Stomach (tissue), 9 donors: ENCODE measurements around the gene TSPAN11. TPM values are rescaled to one million over a fixed set of nuclear protein-coding genes. Genes with fewer than 3 reads are reported as not detected.

Source experiments
- DNase-seq, 2 donors: peaks; one replicate each; pipeline versions ENCODE4 v3.0.0 to v3.0.0-alpha.2; 2013 to 2019
- H3K27ac ChIP-seq, 5 donors: fragments of 200-600 bp in 4 of 5; sonication (generic) in 4 of 5; one replicate each; pipeline ENCODE4 v1.5.1; 2013 to 2019; ENCODE audit warnings: mild to moderate bottlenecking in 1 of 5, moderate library complexity in 1 of 5
- H3K27me3 ChIP-seq, 3 donors: fragments of 200-600 bp; sonication (generic); one replicate each; pipeline ENCODE4 v1.5.1; 2017 to 2019; ENCODE audit warnings: mixed run types in 1 of 3
- H3K36me3 ChIP-seq, 4 donors: fragments of 200-600 bp; sonication (generic); 1 replicate in 3 of 4; 2 replicates in 1 of 4; pipeline ENCODE4 v1.5.1; 2016 to 2019
- H3K4me1 ChIP-seq, 4 donors: fragments of 200-600 bp; sonication (generic); one replicate each; pipeline ENCODE4 v1.5.1; 2016 to 2019
- H3K4me3 ChIP-seq, 4 donors: fragments of 200-600 bp; sonication (generic) in 3 of 4; one replicate each; pipeline ENCODE4 v1.5.1; 2016 to 2019; ENCODE audit warnings: mild to moderate bottlenecking in 1 of 4
- H3K9me3 ChIP-seq, 4 donors: fragments of 200-600 bp; sonication (generic); one replicate each; pipeline ENCODE4 v1.5.1; 2016 to 2019
- CTCF ChIP-seq, 7 experiments: fragments of 450-650 bp in 4 of 7; fragments of 200-600 bp in 3 of 7; sonication (generic) in 3 of 7; IDR thresholded peaks; one replicate each; pipeline ENCODE4 v1.5.1; 2016 to 2019; ENCODE audit warnings: antibody characterized with exemption in 7 of 7, control low read depth in 2 of 7, mild to moderate bottlenecking in 1 of 7
- EP300 ChIP-seq: sonication (generic); formaldehyde crosslinking; IDR thresholded peaks from one replicate; pipeline ENCODE4 v1.6.1; 2017; ENCODE audit warnings: antibody characterized with exemption
- POLR2A ChIP-seq, 4 donors: fragments of 450-650 bp; IDR thresholded peaks; one replicate each; pipeline ENCODE4 v1.6.1; 2016; ENCODE audit warnings: antibody characterized with exemption in 4 of 4, control low read depth in 2 of 4, mild to moderate bottlenecking in 1 of 4, moderate library complexity in 1 of 4
- POLR2AphosphoS5 ChIP-seq, 3 donors: sonication (generic); formaldehyde crosslinking; IDR thresholded peaks; one replicate each; pipeline ENCODE4 v1.6.1; 2016; ENCODE audit warnings: antibody characterized with exemption in 3 of 3
- WGBS, 5 donors: extraction: QIAGEN DNeasy Blood & Tissue Kit in 3 of 5; methylation state at CpG; one replicate each; pipeline versions ENCODE4 v1.1.5 to v1.1.7; 2013 to 2018; 5-methylcytosine and 5-hydroxymethylcytosine counted together
- intact Hi-C: fragments of 100-400 bp; cut with DNase I; formaldehyde crosslinking; loops from one replicate; pipeline ENCODE4 v1.15.1; 2023; ENCODE audit warnings: low total_unique reads
- polyA plus RNA-seq, 3 donors: library from polyadenylated mRNA; stranded (reverse); fragments of 200-250 nt; gene quantifications; one replicate each; pipeline ENCODE4 v1.2.3, GENCODE V29; 2013
- total RNA-seq, 5 donors: library from RNA; depleted of rRNA; stranded (reverse); fragments of >200 nt; gene quantifications; one replicate each; pipeline versions ENCODE4 v1.1.0 to v1.2.3, GENCODE V29; 2014 to 2016
- donor health status: healthy with polysubstance abuse.
- donor health status: Bipolar disorder and iron deficiency.
- donor health status: healthy.

TSPAN11 gene
- total and polyA plus RNA-seq, 8 donors: under 0.01 to 5.5 (median 1.3) TPM

- WGBS, 5 donors: 75 to 90% (median 76%) methylated on average over 11 of the region's 11 CpGs
- no peaks in the 10 kb centered on the region for H3K9me3 ChIP-seq
- DNase-seq: no peak
- H3K36me3 ChIP-seq: no peaks in the 10 kb centered on the region
- H3K27ac ChIP-seq: no peak overlapping the region
- H3K27me3 ChIP-seq: peaks cover 0 to 32% (median 7%) of the 10 kb centered on the region in 3 donors
- TF ChIP-seq POLR2AphosphoS5 (IDR thresholded peaks at IDR 0.05) (no peak), POLR2A (IDR thresholded peaks at IDR 0.05) (no peak), EP300 (no peak), CTCF (IDR thresholded peaks at IDR 0.05) (no peak)
- peaks cover 0 to 9% (median 4%) of the 10 kb centered on the region in 4 donors for H3K4me1 ChIP-seq
- no peak overlapping the region for H3K4me3 ChIP-seq
- intact Hi-C loops: no loop called here
Observed at GRCh38 chr12:30977124-30977523, 50.6 kb downstream of the TSPAN11 start.

DNA sequence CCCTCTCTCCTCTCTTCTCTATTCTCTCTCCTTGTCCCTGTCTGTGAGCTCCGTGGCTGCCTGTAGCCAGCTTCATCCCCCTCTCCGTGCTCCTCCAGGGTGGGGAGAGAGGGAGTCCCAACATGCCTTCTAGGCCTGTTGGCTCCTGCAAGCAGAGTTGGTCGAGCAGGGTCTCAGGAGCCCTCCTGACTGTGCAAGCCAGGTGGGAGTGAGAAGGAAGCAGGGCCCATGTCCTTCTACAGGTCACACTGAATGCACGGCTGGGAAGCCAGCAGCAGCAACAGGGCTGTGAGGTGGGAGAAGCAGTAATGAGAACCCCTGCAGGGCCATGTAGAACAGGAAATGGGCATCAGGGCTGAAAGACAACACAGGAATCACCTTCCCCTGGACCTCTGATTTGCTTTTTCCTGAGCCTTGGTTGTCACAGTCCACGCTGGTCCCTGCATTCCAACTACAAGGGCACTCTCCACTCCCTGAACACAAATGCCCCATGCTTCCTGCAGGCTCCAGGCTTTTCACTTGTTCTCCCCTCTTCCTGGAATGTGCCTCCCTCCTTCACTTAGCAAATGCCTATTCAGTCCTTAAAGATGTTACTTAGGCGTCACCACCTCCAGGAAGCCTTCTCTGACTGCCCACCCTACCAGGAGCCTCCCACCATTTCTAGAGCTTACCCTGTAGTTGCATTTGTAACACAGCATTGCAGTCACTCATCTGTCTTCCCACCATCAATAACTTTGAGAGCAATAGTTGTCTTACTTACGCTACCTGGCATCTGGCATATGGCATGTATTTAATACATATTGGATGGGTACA lies 51.2 kb downstream of the TSPAN11 start:
- no peak for TF ChIP-seq EP300
- TF ChIP-seq POLR2AphosphoS5 (IDR thresholded peaks at IDR 0.05): no peak
- TF ChIP-seq POLR2A (IDR thresholded peaks at IDR 0.05): no peak
- no peak for TF ChIP-seq CTCF (IDR thresholded peaks at IDR 0.05)
- WGBS, 5 donors: 68 to 89% (median 81%) methylated on average over 7 of the region's 7 CpGs
- no peak for DNase-seq
- intact Hi-C loops: no loop called here
- H3K27me3 ChIP-seq: peaks cover 0 to 29% (median 5%) of the 10 kb centered on the region in 3 donors
- peaks cover 0 to 9% (median 4%) of the 10 kb centered on the region in 4 donors for H3K4me1 ChIP-seq
- H3K9me3 ChIP-seq: no peaks in the 10 kb centered on the region
- no peak overlapping the region for H3K27ac ChIP-seq
- no peak overlapping the region for H3K4me3 ChIP-seq
- H3K36me3 ChIP-seq: no peaks in the 10 kb centered on the region

GRCh38 chr12:30978639-30979038 lies 52.1 kb downstream of the TSPAN11 start:
- TF ChIP-seq EP300 (no peak), CTCF (IDR thresholded peaks at IDR 0.05) (no peak), POLR2AphosphoS5 (IDR thresholded peaks at IDR 0.05) (no peak), POLR2A (IDR thresholded peaks at IDR 0.05) (no peak)
- no peaks in the 10 kb centered on the region for H3K36me3 ChIP-seq
- no peak overlapping the region for H3K27ac ChIP-seq
- peak in 1 of 2 donors; percentile 87 for DNase-seq
- H3K9me3 ChIP-seq: no peaks in the 10 kb centered on the region
- intact Hi-C loops: no loop called here
- H3K27me3 ChIP-seq: peaks cover 0 to 20% (median 0%) of the 10 kb centered on the region in 3 donors
- no peak overlapping the region for H3K4me3 ChIP-seq
- whole genome bisulfite sequencing, 5 donors: 75 to 88% (median 77%) methylated on average over 7 of the region's 7 CpGs
- peaks cover 0 to 9% (median 4%) of the 10 kb centered on the region in 4 donors for H3K4me1 ChIP-seq

- intact Hi-C loops: loop anchor here (10.0 kb wide), 1 partner anchor 135 kb away; no protein-coding TSS in a partner anchor
- no peak overlapping the region for H3K27ac ChIP-seq
- peak in 1 of 2 donors; percentile 55 for DNase-seq
- H3K27me3 ChIP-seq: peaks cover 0 to 20% (median 0%) of the 10 kb centered on the region in 3 donors
- H3K4me3 ChIP-seq: no peak overlapping the region
- whole genome bisulfite sequencing, 5 donors: 66 to 69% (median 66%) methylated on average over 21 of the region's 21 CpGs
- H3K4me1 ChIP-seq: peaks cover 0 to 9% (median 4%) of the 10 kb centered on the region in 4 donors
- TF ChIP-seq POLR2AphosphoS5 (IDR thresholded peaks at IDR 0.05) (no peak), EP300 (no peak), CTCF (IDR thresholded peaks at IDR 0.05) (no peak), POLR2A (IDR thresholded peaks at IDR 0.05) (no peak)
- no peaks in the 10 kb centered on the region for H3K9me3 ChIP-seq
- H3K36me3 ChIP-seq: no peaks in the 10 kb centered on the region
Observed at GRCh38 chr12:30979371-30980259, 53.1 kb downstream of the TSPAN11 start.
